T-helper 9 cell (primary cell): ENCODE data around the gene SPTLC1.
A peak's percentile ranks its signal among the peaks of the same experiment; 100 is the strongest.
"Not testable (repeated sequence)": the region's sequence is repeated elsewhere in the genome, so short reads cannot be mapped to it uniquely, and the experiment has no call there.

Experiments used
- DNase-seq: peaks from one replicate; pipeline ENCODE4 v3.0.0-alpha.2; 2020
- total RNA-seq, 2 donors: gene quantifications; one replicate each; lab custom pipeline; 2026; lab: John Stamatoyannopoulos, UW

Gene SPTLC1
- total RNA-seq = 35.5 to 73.4 reads per million in 2 donors

GRCh38 chr9:92115071-92115858 is at the start of gene SPTLC1:
Gene SPTLC1, minus strand, starts transcription at chr9:92115413. Its CDS starts 43 bp downstream, at chr9:92115370.
- DNase-seq = peak; percentile 90

GRCh38 chr9:92164975-92165374 is 49.8 kb upstream of the SPTLC1 start:
- DNase-seq = no peak

- DNase-seq = no peak
These were observed 49.3 kb upstream of the SPTLC1 start for GRCh38 chr9:92164490-92164889.

- DNase-seq = no peak
These were observed 48.1 kb upstream of the SPTLC1 start for GRCh38 chr9:92163276-92163675.

GRCh38 chr9:92160786-92161185 is 45.6 kb upstream of the SPTLC1 start:
- no peak for DNase-seq

- no peak for DNase-seq
These were observed 43.8 kb upstream of the SPTLC1 start for GRCh38 chr9:92159058-92159457.

- no peak for DNase-seq
These were observed 42.9 kb upstream of the SPTLC1 start for GRCh38 chr9:92158097-92158601.

- not testable (repeated sequence) for DNase-seq
These were observed 40.5 kb upstream of the SPTLC1 start for GRCh38 chr9:92155736-92156135.

- no peak for DNase-seq
These were observed 40.0 kb upstream of the SPTLC1 start for GRCh38 chr9:92155221-92155620.

- DNase-seq = not testable (repeated sequence)
These were observed 38.5 kb upstream of the SPTLC1 start for GRCh38 chr9:92153466-92154415.

- no peak for DNase-seq
These were observed 36.6 kb upstream of the SPTLC1 start for GRCh38 chr9:92151691-92152393.

- DNase-seq = not testable (repeated sequence)
These were observed 35.6 kb upstream of the SPTLC1 start for GRCh38 chr9:92150501-92151470.

GRCh38 chr9:92147852-92148180 is 32.6 kb upstream of the SPTLC1 start:
- DNase-seq = no peak

- no peak for DNase-seq
These were observed 32.0 kb upstream of the SPTLC1 start for GRCh38 chr9:92147030-92147851.

GRCh38 chr9:92146610-92147009 is 31.4 kb upstream of the SPTLC1 start:
- DNase-seq = no peak

GRCh38 chr9:92145784-92146183 is 30.6 kb upstream of the SPTLC1 start:
- not testable (repeated sequence) for DNase-seq

GRCh38 chr9:92142329-92142728 is 27.1 kb upstream of the SPTLC1 start:
- no peak for DNase-seq

GRCh38 chr9:92141144-92142129 is 26.2 kb upstream of the SPTLC1 start:
- DNase-seq = no peak

GRCh38 chr9:92140754-92141143 is 25.5 kb upstream of the SPTLC1 start:
- DNase-seq = no peak
